SK-N-SH treated with all-trans-retinoic acid at 6 μM for 48 hours (cell line): ENCODE results near the gene CCNY.

Experiments
- ATAC-seq: fragments of 200-7000 bp; cut with Tn5 transposase; 3 replicates; pipeline ENCODE4 v1.9.1; 2020; ENCODE audit warnings: mild to moderate bottlenecking, moderate library complexity
- ARNTL ChIP-seq: fragments of 450-650 bp; formaldehyde crosslinking; IDR thresholded peaks from 2 replicates; pipeline ENCODE4 v1.5.0; 2020; ENCODE audit warnings: low read depth, mild to moderate bottlenecking, moderate library complexity, borderline replicate concordance
- BACH2 ChIP-seq: fragments of 250-450 bp; sonication (Bioruptor Pico); IDR thresholded peaks from 2 replicates; pipeline ENCODE4 v1.9.0; 2021; ENCODE audit warnings: mild to moderate bottlenecking, borderline replicate concordance
- CREB5 ChIP-seq: fragments of 250-450 bp; sonication (Bioruptor Pico); IDR thresholded peaks from 2 replicates; pipeline ENCODE4 v1.5.1; 2020; ENCODE audit warnings: low read depth, mild to moderate bottlenecking, moderate library complexity
- CSDC2 ChIP-seq: fragments of 250-450 bp; sonication (Bioruptor Pico); IDR thresholded peaks from 2 replicates; pipeline ENCODE4 v1.5.0; 2020; ENCODE audit warnings: mild to moderate bottlenecking, moderate library complexity
- CSRNP3 ChIP-seq: fragments of 250-450 bp; sonication (Bioruptor Pico); IDR thresholded peaks from 2 replicates; pipeline ENCODE4 v1.5.1; 2021; ENCODE audit warnings: mild to moderate bottlenecking, moderate library complexity
- ESRRG ChIP-seq: fragments of 250-450 bp; sonication (Bioruptor Pico); IDR thresholded peaks from 2 replicates; pipeline ENCODE4 v1.6.1; 2021; ENCODE audit warnings: mild to moderate bottlenecking
- GLIS3 ChIP-seq: fragments of 250-450 bp; sonication (Bioruptor Pico); IDR thresholded peaks from 2 replicates; pipeline ENCODE4 v1.5.0; 2020; ENCODE audit warnings: mild to moderate bottlenecking, moderate library complexity
- ISL1 ChIP-seq: fragments of 250-450 bp; sonication (Bioruptor Pico); IDR thresholded peaks from 2 replicates; pipeline ENCODE4 v2.1.2; 2022; ENCODE audit warnings: mild to moderate bottlenecking, moderate library complexity
- OSR1 ChIP-seq: fragments of 250-450 bp; sonication (Bioruptor Pico); IDR thresholded peaks from 2 replicates; pipeline ENCODE4 v1.8.0; 2022; ENCODE audit warnings: moderate library complexity, mild to moderate bottlenecking, inconsistent platforms
- PATZ1 ChIP-seq: fragments of 250-450 bp; sonication (Bioruptor Pico); IDR thresholded peaks from 2 replicates; pipeline ENCODE4 v1.8.0; 2020; ENCODE audit warnings: mild to moderate bottlenecking, moderate library complexity, borderline replicate concordance
- PPARA ChIP-seq: fragments of 250-450 bp; sonication (Bioruptor Pico); IDR thresholded peaks from 2 replicates; pipeline ENCODE4 v1.5.0; 2020; ENCODE audit warnings: mild to moderate bottlenecking, borderline replicate concordance
- RARB ChIP-seq: fragments of 250-450 bp; sonication (Bioruptor Pico); IDR thresholded peaks from 2 replicates; pipeline ENCODE4 v1.8.0; 2021; ENCODE audit warnings: mild to moderate bottlenecking, moderate library complexity
- SNAI2 ChIP-seq: fragments of 250-450 bp; sonication (Bioruptor Pico); IDR thresholded peaks from 2 replicates; pipeline ENCODE4 v1.5.0; 2020; ENCODE audit warnings: mild to moderate bottlenecking, moderate library complexity
- TCF4 ChIP-seq: fragments of 250-450 bp; sonication (Bioruptor Pico); IDR thresholded peaks from 2 replicates; pipeline ENCODE4 v1.8.0; 2021; ENCODE audit warnings: mild to moderate bottlenecking, moderate library complexity, borderline replicate concordance
- TOX ChIP-seq: fragments of 250-450 bp; sonication (Bioruptor Pico); IDR thresholded peaks from 2 replicates; pipeline ENCODE4 v1.8.0; 2021; ENCODE audit warnings: mild to moderate bottlenecking, moderate library complexity, borderline replicate concordance
- TSHZ2 ChIP-seq: fragments of 250-450 bp; sonication (Bioruptor Pico); IDR thresholded peaks from 2 replicates; pipeline ENCODE4 v1.5.0; 2020; ENCODE audit warnings: mild to moderate bottlenecking, moderate library complexity
- ZC3H10 ChIP-seq: fragments of 250-450 bp; sonication (Bioruptor Pico); IDR thresholded peaks from 2 replicates; pipeline ENCODE4 v1.5.1; 2021; ENCODE audit warnings: mild to moderate bottlenecking, moderate library complexity
- ZFP3 ChIP-seq: fragments of 250-450 bp; sonication (Bioruptor Pico); IDR thresholded peaks from 2 replicates; pipeline ENCODE4 v1.5.0; 2020; ENCODE audit warnings: mild to moderate bottlenecking, moderate library complexity
- ZFP30 ChIP-seq: fragments of 450-650 bp; formaldehyde crosslinking; IDR thresholded peaks from 2 replicates; pipeline ENCODE4 v1.5.0; 2022; ENCODE audit warnings: mild to moderate bottlenecking, moderate library complexity
- ZNF70 ChIP-seq: fragments of 450-650 bp; formaldehyde crosslinking; IDR thresholded peaks from 2 replicates; pipeline ENCODE4 v1.5.0; 2020; ENCODE audit warnings: mild to moderate bottlenecking, moderate library complexity
- ZNF8 ChIP-seq: fragments of 450-650 bp; formaldehyde crosslinking; IDR thresholded peaks from 2 replicates; pipeline ENCODE4 v1.5.0; 2020; ENCODE audit warnings: mild to moderate bottlenecking, moderate library complexity

CCNY gene

GRCh38 chr10:35328404-35329037 lies 7.8 kb upstream of the CCNY start:
- TF ChIP-seq OSR1 (no peak), ISL1 (peak; percentile 50), ZFP3 (CRISPR knock-in tag) (peak; percentile 69; the same call in 1 of the 2 replicates), CREB5 (CRISPR knock-in tag) (peak; percentile 49; the same call in 1 of the 2 replicates), ESRRG (CRISPR knock-in tag) (no peak)
- ATAC-seq: peak; percentile 79

- ATAC-seq: no peak
- TF ChIP-seq CSDC2 (CRISPR knock-in tag) (no peak), CSRNP3 (CRISPR knock-in tag) (no peak), ESRRG (CRISPR knock-in tag) (no peak), ARNTL (CRISPR knock-in tag) (no peak), ZFP3 (CRISPR knock-in tag) (no peak), OSR1 (no peak), CREB5 (CRISPR knock-in tag) (no peak), TCF4 (CRISPR knock-in tag) (no peak), ISL1 (no peak), TSHZ2 (CRISPR knock-in tag) (no peak), ZNF8 (no peak), RARB (CRISPR knock-in tag) (no peak), SNAI2 (CRISPR knock-in tag) (no peak), ZNF70 (CRISPR knock-in tag) (no peak), ZFP30 (no peak), PATZ1 (CRISPR knock-in tag) (no peak), GLIS3 (no peak), TOX (no peak)
Measured at GRCh38 chr10:35329520-35329919, 6.8 kb upstream of the CCNY start.

GRCh38 chr10:35331894-35332640 lies 4.2 kb upstream of the CCNY start:
- 0 out of 3 replicates have a peak, but pooled peaks have one; percentile 14 for ATAC-seq
- TF ChIP-seq ZFP3 (CRISPR knock-in tag) (peak; percentile 69; the same call in 1 of the 2 replicates), SNAI2 (CRISPR knock-in tag) (no peak), ESRRG (CRISPR knock-in tag) (no peak), ZC3H10 (CRISPR knock-in tag) (0 out of 2 replicates have a peak, but pooled peaks have one; percentile 36), ZNF70 (CRISPR knock-in tag) (no peak), PPARA (CRISPR knock-in tag) (no peak), GLIS3 (no peak), CSRNP3 (CRISPR knock-in tag) (no peak), ISL1 (peak; percentile 74), BACH2 (CRISPR knock-in tag) (no peak), PATZ1 (CRISPR knock-in tag) (peak; percentile 46; the same call in 1 of the 2 replicates)
